IPS-18a (cell line): ENCODE data around the gene SH3PXD2B.
"Not testable (repeated sequence)": the region's sequence is repeated elsewhere in the genome, so short reads cannot be mapped to it uniquely, and the experiment has no call there.

ENCODE experiments used
- H3K27ac ChIP-seq: one replicate; pipeline ENCODE4 v1.5.1; 2013; ENCODE audit warnings: low read length
- H3K27me3 ChIP-seq: one replicate; pipeline ENCODE4 v1.6.1; 2013; ENCODE audit warnings: mild to moderate bottlenecking, low read length; ENCODE audit not compliant: control insufficient read depth, insufficient read depth
- H3K36me3 ChIP-seq: one replicate; pipeline ENCODE4 v1.6.1; 2013; ENCODE audit warnings: low read depth, low read length; ENCODE audit not compliant: control insufficient read depth
- H3K4me1 ChIP-seq: one replicate; pipeline ENCODE4 v1.6.1; 2013; ENCODE audit warnings: low read depth, low read length; ENCODE audit not compliant: control insufficient read depth
- H3K4me3 ChIP-seq: one replicate; pipeline ENCODE4 v1.5.1; 2013; ENCODE audit warnings: low read length
- H3K9ac ChIP-seq: one replicate; pipeline ENCODE4 v1.6.1; 2013; ENCODE audit warnings: mild to moderate bottlenecking, low read length, moderate library complexity
- H3K9me3 ChIP-seq: one replicate; pipeline ENCODE4 v1.6.1; 2013; ENCODE audit warnings: low read depth, low read length; ENCODE audit not compliant: control insufficient read depth

SH3PXD2B gene

DNA sequence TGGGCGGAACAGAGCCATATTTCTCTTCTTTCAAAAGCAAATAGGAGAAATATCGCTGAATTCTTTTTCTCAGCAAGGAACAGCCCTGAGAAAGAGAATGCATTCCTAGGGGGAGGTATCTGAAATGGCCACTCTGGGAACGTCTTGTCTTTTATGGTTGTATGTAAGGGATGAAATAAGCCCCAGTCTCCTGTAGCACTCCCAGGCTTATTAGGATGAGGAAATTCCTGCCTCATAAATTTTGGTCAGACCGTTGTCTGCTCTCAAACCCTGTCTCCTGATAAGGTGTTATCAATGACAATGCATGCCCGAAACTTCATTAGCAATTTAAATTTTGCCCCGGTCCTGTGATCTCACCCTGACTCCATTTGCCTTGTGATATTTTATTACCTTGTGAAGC lies 52.3 kb downstream of the SH3PXD2B start:
- H3K27me3 ChIP-seq, H3K9me3 ChIP-seq, H3K4me3 ChIP-seq: not testable (repeated sequence)
- Histone ChIP-seq H3K27ac (peak overlapping the region; percentile 42), H3K4me1 (peaks cover 43% of the 10 kb centered on the region), H3K36me3 (peaks cover 12% of the 10 kb centered on the region), H3K9ac (peak overlapping the region; percentile 10)

GRCh38 chr5:172399826-172400225 lies 54.5 kb downstream of the SH3PXD2B start:
- Histone ChIP-seq H3K9me3 (no peaks in the 10 kb centered on the region), H3K9ac (no peak overlapping the region), H3K4me3 (no peak overlapping the region), H3K4me1 (peaks cover 43% of the 10 kb centered on the region), H3K36me3 (no peaks in the 10 kb centered on the region), H3K27ac (no peak overlapping the region), H3K27me3 (no peaks in the 10 kb centered on the region)

DNA sequence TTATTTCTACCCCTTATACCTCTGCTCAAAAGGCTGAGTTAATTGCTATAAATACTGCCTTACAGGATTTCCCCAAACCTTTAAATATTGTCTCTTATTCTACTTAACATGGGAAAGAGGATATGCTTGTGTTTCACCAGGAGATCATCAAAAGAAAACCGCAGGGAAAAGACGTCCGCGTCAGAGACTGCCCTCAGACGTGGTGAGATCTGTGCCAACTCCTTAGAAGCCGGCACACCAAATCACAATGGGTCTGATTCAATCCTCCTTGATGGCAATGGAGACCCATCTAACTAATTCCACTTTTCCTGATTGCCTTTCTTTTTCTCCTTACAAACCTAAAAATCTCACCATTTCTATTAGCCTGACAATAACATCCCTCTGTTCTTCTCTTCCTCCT lies 55.0 kb downstream of the SH3PXD2B start:
- no peaks in the 10 kb centered on the region for H3K27me3 ChIP-seq
- no peaks in the 10 kb centered on the region for H3K9me3 ChIP-seq
- H3K4me3 ChIP-seq, result no peak overlapping the region
- H3K4me1 ChIP-seq, result peaks cover 43% of the 10 kb centered on the region
- peaks cover 3% of the 10 kb centered on the region for H3K36me3 ChIP-seq
- H3K9ac ChIP-seq, result no peak overlapping the region
- H3K27ac ChIP-seq, result no peak overlapping the region

- peaks cover 40% of the 10 kb centered on the region for H3K4me1 ChIP-seq
- H3K4me3 ChIP-seq, H3K9me3 ChIP-seq, H3K36me3 ChIP-seq, H3K27ac ChIP-seq, H3K9ac ChIP-seq, H3K27me3 ChIP-seq: not testable (repeated sequence)
These were observed 55.7 kb downstream of the SH3PXD2B start for GRCh38 chr5:172398645-172399044.

DNA sequence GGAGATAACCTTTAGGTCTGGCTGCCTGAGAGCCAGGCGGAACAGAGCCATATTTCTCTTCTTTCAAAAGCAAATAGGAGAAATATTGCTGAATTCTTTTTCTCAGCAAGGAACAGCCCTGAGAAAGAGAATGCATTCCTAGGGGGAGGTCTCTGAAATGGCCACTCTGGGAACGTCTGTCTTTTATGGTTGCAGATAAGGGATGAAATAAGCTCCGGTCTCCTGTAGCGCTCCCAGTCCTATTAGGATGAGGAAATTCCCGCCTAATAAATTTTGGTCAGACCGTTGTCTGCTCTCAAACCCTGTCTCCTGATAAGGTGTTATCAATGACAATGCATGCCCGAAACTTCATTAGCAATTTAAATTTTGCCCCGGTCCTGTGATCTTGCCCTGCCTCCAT lies 57.3 kb downstream of the SH3PXD2B start:
- not testable (repeated sequence) for H3K27ac ChIP-seq, H3K9ac ChIP-seq, H3K27me3 ChIP-seq, H3K9me3 ChIP-seq, H3K4me3 ChIP-seq
- Histone ChIP-seq H3K36me3 (peaks cover 22% of the 10 kb centered on the region), H3K4me1 (peaks cover 28% of the 10 kb centered on the region)

DNA sequence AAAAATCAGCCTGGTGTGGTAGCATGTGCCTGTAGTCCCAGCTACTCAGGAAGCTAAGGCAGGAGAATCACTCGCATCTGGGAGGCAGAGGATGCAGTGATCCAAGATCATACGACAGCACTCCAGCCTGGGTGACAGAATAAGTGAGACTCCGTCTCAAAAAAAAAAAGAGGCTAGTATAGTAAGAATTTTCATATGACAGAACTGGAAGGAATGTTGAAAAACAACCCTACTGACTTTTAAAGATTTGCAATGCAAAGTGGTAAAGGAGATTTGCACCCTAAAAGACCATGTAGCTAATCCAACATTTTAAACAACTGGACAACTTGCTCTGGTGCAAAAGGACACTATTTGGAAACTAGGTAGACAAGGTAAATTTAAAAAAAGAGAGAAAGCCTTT lies 58.1 kb downstream of the SH3PXD2B start:
- H3K9me3 ChIP-seq, result no peaks in the 10 kb centered on the region

DNA sequence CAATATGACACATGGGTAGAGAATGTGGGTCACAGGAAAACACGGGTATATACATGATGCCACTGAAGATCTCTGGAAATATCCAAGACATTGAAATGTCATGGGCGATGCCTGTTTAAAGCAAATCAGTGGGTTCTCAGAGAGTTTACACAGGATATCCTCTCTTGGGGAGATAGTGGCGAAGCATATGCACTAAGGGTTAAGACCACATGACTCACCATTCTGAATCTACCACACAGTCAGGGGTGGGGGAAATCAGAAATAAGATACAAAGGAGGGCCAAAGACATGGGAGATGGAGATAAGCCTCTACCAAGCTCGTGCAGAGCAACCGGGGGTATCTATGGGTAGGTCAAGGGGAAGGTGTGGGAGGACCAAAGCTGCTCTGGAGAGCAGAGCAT lies 58.8 kb downstream of the SH3PXD2B start:
- H3K4me3 ChIP-seq, result no peak overlapping the region
- no peak overlapping the region for H3K27ac ChIP-seq
- no peak overlapping the region for H3K9ac ChIP-seq
- no peaks in the 10 kb centered on the region for H3K27me3 ChIP-seq
- no peaks in the 10 kb centered on the region for H3K9me3 ChIP-seq
- peaks cover 30% of the 10 kb centered on the region for H3K36me3 ChIP-seq
- peaks cover 19% of the 10 kb centered on the region for H3K4me1 ChIP-seq

More for the DNA sequence above, 58.1 kb downstream of the SH3PXD2B start:
- no peak overlapping the region for H3K9ac ChIP-seq
- no peaks in the 10 kb centered on the region for H3K27me3 ChIP-seq
- H3K27ac ChIP-seq, result no peak overlapping the region
- peaks cover 26% of the 10 kb centered on the region for H3K36me3 ChIP-seq
- H3K4me1 ChIP-seq, result peaks cover 21% of the 10 kb centered on the region
- H3K4me3 ChIP-seq, result no peak overlapping the region

DNA sequence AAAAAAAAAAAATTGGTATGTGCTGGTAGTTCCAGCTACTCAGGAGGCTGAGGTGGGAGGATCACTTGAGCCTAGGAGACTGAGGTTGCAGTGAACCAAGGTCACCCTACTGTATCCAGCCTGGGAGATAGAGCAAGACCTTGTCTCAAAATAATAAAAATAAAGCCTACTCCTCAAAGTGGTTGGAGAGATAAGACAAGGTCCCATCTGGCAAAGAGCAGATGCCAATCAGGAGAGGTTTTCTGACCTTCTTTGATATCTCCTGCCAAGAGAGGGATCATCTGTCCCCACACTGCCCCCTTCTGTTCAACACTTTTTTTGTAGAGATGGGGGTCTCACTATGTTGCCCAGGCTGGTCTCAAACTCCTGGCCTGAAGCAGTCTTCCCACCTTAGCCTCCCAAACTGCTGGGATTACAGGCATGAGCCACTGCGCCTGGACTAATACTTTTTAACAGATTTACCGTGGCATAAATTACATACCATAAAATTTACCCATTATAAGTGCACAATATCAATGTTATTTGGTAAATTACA lies 64.7 kb downstream of the SH3PXD2B start:
- H3K27me3 ChIP-seq, result no peaks in the 10 kb centered on the region
- peaks cover 61% of the 10 kb centered on the region for H3K36me3 ChIP-seq
- H3K9ac ChIP-seq, result no peak overlapping the region
- H3K4me3 ChIP-seq, result no peak overlapping the region
- H3K9me3 ChIP-seq, result no peaks in the 10 kb centered on the region
- no peak overlapping the region for H3K27ac ChIP-seq
- no peaks in the 10 kb centered on the region for H3K4me1 ChIP-seq

- Histone ChIP-seq H3K27ac (no peak overlapping the region), H3K4me3 (no peak overlapping the region), H3K4me1 (no peaks in the 10 kb centered on the region), H3K9me3 (no peaks in the 10 kb centered on the region), H3K9ac (no peak overlapping the region), H3K36me3 (peaks cover 48% of the 10 kb centered on the region), H3K27me3 (no peaks in the 10 kb centered on the region)
These were observed 66.0 kb downstream of the SH3PXD2B start for GRCh38 chr5:172388246-172388733.

DNA sequence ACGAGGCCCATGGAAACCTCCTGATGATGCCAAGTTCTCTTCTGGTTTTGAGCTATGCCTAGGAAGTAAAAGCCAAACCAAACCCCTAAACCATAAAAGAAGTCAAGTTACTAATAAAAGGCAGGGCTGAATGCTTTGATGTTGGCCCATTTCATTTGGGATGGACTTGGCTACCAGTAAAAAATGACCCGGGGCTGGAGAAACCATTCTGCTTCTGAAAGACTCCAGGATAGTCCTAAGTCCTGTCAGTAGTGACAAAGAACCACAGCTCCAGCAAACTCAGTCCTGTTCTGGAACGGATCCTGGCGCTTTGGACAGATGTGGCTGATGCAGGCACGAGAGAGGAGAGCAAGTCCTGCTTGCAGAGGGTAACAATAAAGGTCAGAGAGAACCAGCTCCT lies 68.6 kb downstream of the SH3PXD2B start:
- Histone ChIP-seq H3K4me1 (no peaks in the 10 kb centered on the region), H3K9ac (no peak overlapping the region), H3K36me3 (peaks cover 42% of the 10 kb centered on the region), H3K9me3 (no peaks in the 10 kb centered on the region), H3K4me3 (no peak overlapping the region), H3K27me3 (no peaks in the 10 kb centered on the region), H3K27ac (no peak overlapping the region)

DNA sequence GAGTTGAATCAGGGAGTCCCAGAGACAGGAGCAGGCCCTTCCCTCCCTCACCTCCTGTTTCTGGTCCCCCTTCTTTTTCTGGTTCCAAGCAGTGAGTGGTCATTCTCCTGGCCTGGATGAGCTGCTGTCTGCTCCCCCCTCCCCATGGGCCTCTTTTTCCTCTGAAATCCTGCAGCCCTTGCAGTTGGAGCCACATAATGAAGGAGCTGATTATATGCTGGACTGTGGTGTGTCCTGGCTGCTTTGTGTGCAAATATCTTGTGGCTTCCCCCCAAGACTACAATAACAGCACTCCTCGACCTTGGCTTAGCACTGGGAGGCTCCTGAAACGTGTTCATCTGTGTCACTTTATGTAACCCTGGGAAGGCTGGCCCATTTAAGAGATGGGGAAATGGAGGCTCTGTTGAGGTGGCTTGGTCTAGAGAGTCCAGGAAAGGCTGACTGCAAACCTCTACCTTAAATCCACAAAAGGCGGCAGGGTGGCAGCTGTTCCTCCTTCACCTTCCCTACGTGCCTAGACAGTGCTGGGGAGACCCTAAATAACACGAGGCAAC lies 69.2 kb downstream of the SH3PXD2B start:
- Histone ChIP-seq H3K36me3 (peaks cover 42% of the 10 kb centered on the region), H3K9ac (no peak overlapping the region), H3K9me3 (no peaks in the 10 kb centered on the region), H3K27me3 (no peaks in the 10 kb centered on the region), H3K27ac (no peak overlapping the region), H3K4me1 (no peaks in the 10 kb centered on the region), H3K4me3 (no peak overlapping the region)

DNA sequence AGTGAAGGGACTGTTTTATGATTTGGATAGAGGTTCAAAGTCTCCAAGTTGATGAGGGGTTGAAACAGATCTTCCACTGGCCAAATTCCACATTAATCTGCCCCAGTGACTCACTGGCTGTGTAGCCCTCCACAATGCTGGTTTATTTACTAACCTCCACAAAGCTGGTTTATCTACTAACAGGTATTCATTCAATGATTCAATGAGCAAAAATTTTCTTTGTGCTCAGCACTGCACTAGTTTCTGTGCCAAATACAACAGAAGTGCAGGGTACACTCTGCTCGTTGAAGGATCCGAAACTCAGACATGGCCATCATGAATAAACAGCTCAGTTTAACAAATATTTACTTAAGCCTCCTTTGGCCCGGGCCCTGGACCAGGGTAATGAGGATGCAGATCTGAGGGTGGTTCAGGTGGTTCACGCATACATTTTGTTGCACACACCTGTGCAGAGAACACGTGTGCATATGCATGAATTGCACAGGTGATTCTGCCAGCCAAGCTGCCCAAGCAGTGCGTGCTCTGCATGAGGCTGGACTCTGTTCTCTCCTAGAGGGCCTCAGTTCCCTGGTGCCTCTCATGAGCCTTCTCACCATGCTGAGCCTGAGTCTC lies 71.0 kb downstream of the SH3PXD2B start:
- Histone ChIP-seq H3K27me3 (no peaks in the 10 kb centered on the region), H3K9ac (no peak overlapping the region), H3K4me3 (no peak overlapping the region), H3K4me1 (no peaks in the 10 kb centered on the region), H3K27ac (no peak overlapping the region), H3K9me3 (no peaks in the 10 kb centered on the region), H3K36me3 (peaks cover 35% of the 10 kb centered on the region)
